GM18507 (cell line): ENCODE results near the gene DSCAM.
"Not testable (repeated sequence)": the region's sequence is repeated elsewhere in the genome, so short reads cannot be mapped to it uniquely, and the experiment has no call there.

ENCODE experiments used
- DNase-seq: peaks from one replicate; pipeline ENCODE4 v3.0.0; 2011; ENCODE audit warnings: low read depth; ENCODE audit not compliant: insufficient read length; ENCODE audit errors: extremely low spot score
- FAIRE-seq: peaks from 2 replicates; lab custom pipeline; 2011; peaks lifted over from hg19 to GRCh38; lab: Jason Lieb, UNC

DSCAM gene

GRCh38 chr21:40379881-40380810 is 466.8 kb downstream of the DSCAM start:
- FAIRE-seq: no peak
- DNase-seq: no peak

GRCh38 chr21:40377135-40377534 is 469.8 kb downstream of the DSCAM start:
- FAIRE-seq (no peak), DNase-seq (no peak)

GRCh38 chr21:40373761-40374160 is 473.2 kb downstream of the DSCAM start:
- FAIRE-seq: no peak
- DNase-seq: no peak

- DNase-seq: no peak
- no peak for FAIRE-seq
Observed at GRCh38 chr21:40372506-40372905, 474.5 kb downstream of the DSCAM start.

- DNase-seq: no peak
- no peak for FAIRE-seq
Observed at GRCh38 chr21:40371329-40371728, 475.6 kb downstream of the DSCAM start.

- no peak for FAIRE-seq
Observed at GRCh38 chr21:40356644-40357043, 490.3 kb downstream of the DSCAM start.

GRCh38 chr21:40355076-40355475 is 491.9 kb downstream of the DSCAM start:
- FAIRE-seq: no peak
- no peak for DNase-seq

More at GRCh38 chr21:40356644-40357043, 490.3 kb downstream of the DSCAM start:
- DNase-seq: no peak

- DNase-seq: no peak
- no peak for FAIRE-seq
Observed at GRCh38 chr21:40351006-40351405, 496.0 kb downstream of the DSCAM start.

- DNase-seq: no peak
- FAIRE-seq: no peak
Observed at GRCh38 chr21:40349591-40349990, 497.4 kb downstream of the DSCAM start.

- no peak for DNase-seq
- no peak for FAIRE-seq
Observed at GRCh38 chr21:40345711-40346321, 501.1 kb downstream of the DSCAM start.

- FAIRE-seq (no peak), DNase-seq (no peak)
Observed at GRCh38 chr21:40340357-40340756, 506.6 kb downstream of the DSCAM start.

GRCh38 chr21:40339050-40339449 is 507.9 kb downstream of the DSCAM start:
- DNase-seq: no peak
- no peak for FAIRE-seq

GRCh38 chr21:40337981-40338380 is 509.0 kb downstream of the DSCAM start:
- FAIRE-seq: no peak
- DNase-seq: no peak

GRCh38 chr21:40335704-40336103 is 511.3 kb downstream of the DSCAM start:
- FAIRE-seq (no peak), DNase-seq (no peak)

GRCh38 chr21:40334159-40334558 is 512.8 kb downstream of the DSCAM start:
- no peak for FAIRE-seq
- no peak for DNase-seq

GRCh38 chr21:40333731-40334130 is 513.2 kb downstream of the DSCAM start:
- no peak for FAIRE-seq
- DNase-seq: no peak

GRCh38 chr21:40331804-40332203 is 515.2 kb downstream of the DSCAM start:
- FAIRE-seq: no peak
- DNase-seq: no peak

- DNase-seq (no peak), FAIRE-seq (no peak)
Observed at GRCh38 chr21:40331172-40331571, 515.8 kb downstream of the DSCAM start.

- FAIRE-seq (no peak), DNase-seq (no peak)
Observed at GRCh38 chr21:40324389-40324788, 522.6 kb downstream of the DSCAM start.

GRCh38 chr21:40320718-40321117 is 526.2 kb downstream of the DSCAM start:
- not testable (repeated sequence) for DNase-seq, FAIRE-seq

- DNase-seq: no peak
- FAIRE-seq: no peak
Observed at GRCh38 chr21:40318371-40318770, 528.6 kb downstream of the DSCAM start.
